Urothelium cell line (cell line): ENCODE data around the gene GPATCH2L.

ENCODE experiments used
- DNase-seq: peaks from one replicate; pipeline ENCODE4 v3.0.0; 2011; ENCODE audit warnings: low spot score, mixed read lengths
- FAIRE-seq: peaks from 2 replicates; lab custom pipeline; 2011; peaks lifted over from hg19 to GRCh38; lab: Jason Lieb, UNC

Gene GPATCH2L

GRCh38 chr14:76135722-76136121 lies 16.0 kb upstream of the GPATCH2L start:
- FAIRE-seq (no peak), DNase-seq (no peak)

GRCh38 chr14:76136476-76137110 lies 15.1 kb upstream of the GPATCH2L start:
- FAIRE-seq (no peak), DNase-seq (no peak)

GRCh38 chr14:76138119-76138757 lies 13.5 kb upstream of the GPATCH2L start:
- FAIRE-seq (no peak), DNase-seq (no peak)

GRCh38 chr14:76138758-76139723 lies 12.7 kb upstream of the GPATCH2L start:
- no peak for DNase-seq
- FAIRE-seq, result no peak

- FAIRE-seq, result no peak
- DNase-seq, result no peak
These were observed 8.1 kb upstream of the GPATCH2L start for GRCh38 chr14:76143642-76144041.

GRCh38 chr14:76146976-76147375 lies 4.7 kb upstream of the GPATCH2L start:
- DNase-seq (no peak), FAIRE-seq (no peak)

- no peak for FAIRE-seq
- no peak for DNase-seq
These were observed 2.5 kb upstream of the GPATCH2L start for GRCh38 chr14:76149196-76149595.

- DNase-seq, result peak; percentile 72
- FAIRE-seq, result no peak
These were observed 585 bp downstream of the GPATCH2L start for GRCh38 chr14:76152333-76152681.

GRCh38 chr14:76153919-76154318 lies 2.2 kb downstream of the GPATCH2L start:
- DNase-seq (no peak), FAIRE-seq (no peak)

GRCh38 chr14:76154539-76155126 lies 2.9 kb downstream of the GPATCH2L start:
- FAIRE-seq (no peak), DNase-seq (no peak)

GRCh38 chr14:76163668-76164363 lies 12.1 kb downstream of the GPATCH2L start:
- no peak for FAIRE-seq
- no peak for DNase-seq

GRCh38 chr14:76168531-76168930 lies 16.8 kb downstream of the GPATCH2L start:
- FAIRE-seq, result no peak
- DNase-seq, result no peak

GRCh38 chr14:76169776-76170175 lies 18.1 kb downstream of the GPATCH2L start:
- FAIRE-seq (no peak), DNase-seq (no peak)

- FAIRE-seq (no peak), DNase-seq (no peak)
These were observed 23.3 kb downstream of the GPATCH2L start for GRCh38 chr14:76174982-76175381.

- FAIRE-seq (no peak), DNase-seq (no peak)
These were observed 24.2 kb downstream of the GPATCH2L start for GRCh38 chr14:76175942-76176341.

GRCh38 chr14:76181546-76181945 lies 29.8 kb downstream of the GPATCH2L start:
- no peak for FAIRE-seq

GRCh38 chr14:76186308-76187027 lies 34.7 kb downstream of the GPATCH2L start:
- DNase-seq (no peak), FAIRE-seq (no peak)

More at GRCh38 chr14:76181546-76181945, 29.8 kb downstream of the GPATCH2L start:
- no peak for DNase-seq

GRCh38 chr14:76191297-76191696 lies 39.6 kb downstream of the GPATCH2L start:
- DNase-seq (no peak), FAIRE-seq (no peak)

GRCh38 chr14:76193696-76194095 lies 42.0 kb downstream of the GPATCH2L start:
- no peak for DNase-seq
- FAIRE-seq, result no peak

- DNase-seq (no peak), FAIRE-seq (no peak)
These were observed 42.6 kb downstream of the GPATCH2L start for GRCh38 chr14:76194327-76194726.
